Activated naive CD8-positive, alpha-beta T cell treated with anti-CD3 and anti-CD28 coated beads for 36 hours (primary cell): ENCODE measurements around the gene TIMM44. TPM values are rescaled to one million over a fixed set of nuclear protein-coding genes. Genes with fewer than 3 reads are reported as not detected.
"Not testable (repeated sequence)": the region's sequence is repeated elsewhere in the genome, so short reads cannot be mapped to it uniquely, and the experiment has no call there.

ENCODE experiments used
- DNase-seq: peaks from one replicate; pipeline ENCODE4 v3.0.0; 2021
- H3K27ac Mint-ChIP-seq: one replicate; pipeline ENCODE4 v1.8.0; 2022; ENCODE audit warnings: mild to moderate bottlenecking, moderate library complexity, mixed read lengths
- H3K27me3 Mint-ChIP-seq: one replicate; pipeline ENCODE4 v1.8.0; 2022; ENCODE audit warnings: mild to moderate bottlenecking, mixed read lengths
- H3K36me3 Mint-ChIP-seq: one replicate; pipeline ENCODE4 v1.8.0; 2021; ENCODE audit warnings: mild to moderate bottlenecking, mixed read lengths
- H3K4me1 Mint-ChIP-seq: one replicate; pipeline ENCODE4 v1.8.0; 2021; ENCODE audit warnings: mixed read lengths
- H3K4me3 Mint-ChIP-seq: one replicate; pipeline ENCODE4 v1.8.0; 2022; ENCODE audit warnings: mild to moderate bottlenecking, moderate library complexity, mixed read lengths
- H3K9me3 Mint-ChIP-seq: one replicate; pipeline ENCODE4 v1.8.0; 2022; ENCODE audit warnings: mixed read lengths
- total RNA-seq, 2 experiments: library from RNA; stranded (reverse); gene quantifications; one replicate each; pipeline ENCODE4 v1.2.3, GENCODE V29; 2021

The TIMM44 gene
- total RNA-seq, 2 experiments from 2014 or later, result 125 to 136 TPM

DNA sequence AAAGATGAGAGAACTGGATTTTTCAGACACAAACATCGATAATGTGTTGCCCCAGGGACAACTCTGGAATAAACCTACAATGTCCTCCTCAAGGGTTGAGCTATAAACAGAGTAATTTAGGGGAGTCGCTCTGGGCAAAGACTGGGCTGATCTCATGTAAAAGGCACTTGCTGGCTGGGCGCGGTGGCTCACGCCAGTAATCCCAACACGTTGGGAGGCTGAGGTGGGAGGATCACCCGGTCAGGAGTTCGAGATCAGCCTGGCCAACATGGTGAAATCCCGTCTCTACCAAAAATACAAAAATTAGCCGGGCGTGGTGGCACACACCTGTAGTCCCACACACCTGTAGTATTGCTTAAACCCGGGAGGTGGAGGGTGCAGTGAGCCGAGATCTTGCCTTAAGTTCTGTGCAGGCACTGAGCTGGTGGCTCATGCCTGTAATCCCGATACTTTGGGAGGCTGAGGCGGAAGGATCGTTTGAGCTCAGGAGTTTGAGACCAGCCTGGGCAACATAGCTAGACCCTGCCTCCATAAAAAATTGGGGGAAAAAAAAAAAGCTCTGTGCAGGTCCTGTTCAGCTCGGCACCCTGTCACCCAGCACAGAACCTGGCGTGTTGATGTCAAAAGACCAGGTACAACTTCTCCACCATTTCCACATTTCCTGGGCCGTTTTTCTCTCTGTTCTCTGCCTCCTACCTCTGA is 1.4 kb downstream of the TIMM44 start:
- Mint-ChIP-seq H3K36me3 (peaks cover 21% of the 10 kb centered on the region), H3K9me3 (no peaks in the 10 kb centered on the region), H3K4me1 (peaks cover 37% of the 10 kb centered on the region), H3K27ac (peak overlapping the region; percentile 42), H3K27me3 (no peaks in the 10 kb centered on the region), H3K4me3 (peak overlapping the region; percentile 96)
- no peak for DNase-seq

DNA sequence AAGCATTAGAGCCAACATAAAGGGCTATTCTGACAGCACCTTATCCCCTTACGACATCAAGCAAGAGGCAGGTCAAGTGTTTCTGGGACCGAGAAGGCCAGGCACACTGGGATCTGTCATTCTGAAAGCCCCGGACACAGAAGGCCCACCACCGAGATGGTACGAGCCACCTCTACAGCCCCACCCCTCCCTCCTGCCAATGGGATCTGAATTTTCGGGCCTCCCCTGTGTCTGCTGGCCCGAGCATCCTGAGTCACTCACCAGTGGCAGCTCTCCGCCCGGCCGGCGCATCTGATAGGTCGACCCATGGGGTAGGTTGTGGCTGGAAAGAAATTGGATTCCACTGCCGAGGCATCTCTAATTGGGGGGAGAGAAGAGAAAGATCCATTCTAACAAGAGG is 2.6 kb downstream of the TIMM44 start:
- H3K4me3 Mint-ChIP-seq, result peak overlapping the region; percentile 34
- no peaks in the 10 kb centered on the region for H3K27me3 Mint-ChIP-seq
- no peak overlapping the region for H3K27ac Mint-ChIP-seq
- H3K9me3 Mint-ChIP-seq, result no peaks in the 10 kb centered on the region
- peaks cover 21% of the 10 kb centered on the region for H3K36me3 Mint-ChIP-seq
- DNase-seq, result no peak
- H3K4me1 Mint-ChIP-seq, result peaks cover 35% of the 10 kb centered on the region

DNA sequence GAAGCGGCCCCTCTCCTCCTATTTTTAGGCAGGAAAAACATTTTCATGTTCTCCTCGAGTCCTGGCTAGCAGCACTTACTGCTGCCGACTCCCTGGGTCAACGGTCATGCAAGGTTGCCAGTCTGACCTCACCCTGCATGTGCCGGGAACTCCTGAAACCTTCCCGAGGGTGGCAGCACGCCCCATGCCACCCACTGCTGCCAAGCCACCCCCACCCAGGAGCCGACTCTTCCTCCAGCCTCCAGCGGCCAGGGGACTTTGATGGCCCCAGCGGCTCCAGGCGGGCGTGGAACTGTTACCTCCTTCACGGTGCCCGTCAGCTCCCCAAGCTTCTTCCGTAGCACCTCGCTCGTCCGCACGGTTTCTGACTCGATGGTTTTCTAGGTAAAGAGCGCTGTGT is 8.7 kb downstream of the TIMM44 start:
- no peak overlapping the region for H3K27ac Mint-ChIP-seq
- H3K36me3 Mint-ChIP-seq, result peaks cover 13% of the 10 kb centered on the region
- no peak for DNase-seq
- peaks cover 4% of the 10 kb centered on the region for H3K4me1 Mint-ChIP-seq
- H3K4me3 Mint-ChIP-seq, result no peak overlapping the region
- H3K27me3 Mint-ChIP-seq, result no peaks in the 10 kb centered on the region
- H3K9me3 Mint-ChIP-seq, result no peaks in the 10 kb centered on the region

DNA sequence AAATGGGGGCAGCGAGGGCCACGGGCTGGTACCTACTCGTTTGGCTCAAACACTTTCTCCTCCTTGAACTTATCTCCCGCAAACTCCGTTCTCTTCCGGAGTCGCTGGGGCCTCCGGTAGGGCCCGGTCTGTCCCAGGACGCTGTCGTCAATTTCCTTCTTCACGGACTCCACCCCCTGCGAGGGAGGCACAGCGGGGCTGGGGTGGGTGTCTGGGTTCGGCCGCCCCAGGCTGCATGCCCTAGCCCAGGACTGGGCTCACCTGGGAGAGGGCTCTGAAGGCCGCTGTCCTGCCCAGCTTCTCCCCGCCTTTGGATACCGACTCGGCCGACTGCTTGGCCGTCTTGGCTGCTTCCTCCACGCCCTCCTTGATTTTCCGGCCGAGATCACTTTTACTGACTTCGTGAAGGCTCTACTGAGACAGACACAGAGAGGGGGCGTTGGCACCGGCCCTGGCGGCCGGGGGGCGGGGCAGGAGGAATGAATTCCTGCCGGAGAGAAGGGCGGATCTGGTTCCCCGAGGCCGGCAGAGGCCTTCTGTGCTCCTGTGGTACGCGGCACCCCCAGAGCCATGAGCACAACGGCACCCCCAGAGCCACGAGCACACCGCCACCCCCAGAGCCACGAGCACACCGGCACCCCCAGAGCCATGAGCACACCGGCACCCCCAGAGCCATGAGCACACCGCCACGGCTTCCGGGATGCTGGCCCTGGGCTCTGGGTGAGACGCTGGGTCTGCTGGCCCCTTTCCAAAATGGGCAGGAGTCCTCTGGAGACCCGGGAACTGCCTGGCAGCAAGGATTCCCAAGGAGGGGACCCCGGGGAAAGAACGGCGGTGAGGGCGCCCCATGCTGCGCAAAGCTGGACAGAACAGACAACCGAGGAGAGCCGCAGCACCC is 9.4 kb downstream of the TIMM44 start:
- Mint-ChIP-seq H3K4me1 (peaks cover 9% of the 10 kb centered on the region), H3K36me3 (peaks cover 13% of the 10 kb centered on the region)

DNA sequence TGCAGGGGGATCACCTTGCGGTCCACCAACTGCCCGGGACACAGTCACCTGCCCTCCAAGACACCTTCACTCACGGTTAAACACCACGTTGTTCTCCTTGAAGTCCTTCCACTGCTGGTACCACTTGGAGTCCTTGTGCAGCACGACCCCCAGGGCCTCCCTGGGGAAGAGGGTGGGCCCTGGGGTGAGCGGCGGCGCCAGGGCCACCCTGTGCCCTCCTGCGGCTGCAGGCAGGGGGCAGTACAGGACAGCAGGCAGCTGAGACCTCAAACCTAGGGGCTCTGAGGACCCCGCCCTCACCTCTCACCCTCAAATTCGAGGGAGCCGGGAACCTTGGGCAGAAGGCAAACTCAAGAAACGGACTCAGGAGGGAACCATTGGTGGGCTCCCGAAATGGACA is 10.1 kb downstream of the TIMM44 start:
- Mint-ChIP-seq H3K27me3 (no peaks in the 10 kb centered on the region), H3K9me3 (no peaks in the 10 kb centered on the region), H3K27ac (no peak overlapping the region), H3K4me3 (no peak overlapping the region), H3K36me3 (peaks cover 13% of the 10 kb centered on the region), H3K4me1 (peaks cover 9% of the 10 kb centered on the region)
- DNase-seq, result no peak

More for the DNA sequence above, 9.4 kb downstream of the TIMM44 start:
- Mint-ChIP-seq H3K27me3 (no peaks in the 10 kb centered on the region), H3K27ac (no peak overlapping the region), H3K4me3 (no peak overlapping the region), H3K9me3 (no peaks in the 10 kb centered on the region)
- no peak for DNase-seq

DNA sequence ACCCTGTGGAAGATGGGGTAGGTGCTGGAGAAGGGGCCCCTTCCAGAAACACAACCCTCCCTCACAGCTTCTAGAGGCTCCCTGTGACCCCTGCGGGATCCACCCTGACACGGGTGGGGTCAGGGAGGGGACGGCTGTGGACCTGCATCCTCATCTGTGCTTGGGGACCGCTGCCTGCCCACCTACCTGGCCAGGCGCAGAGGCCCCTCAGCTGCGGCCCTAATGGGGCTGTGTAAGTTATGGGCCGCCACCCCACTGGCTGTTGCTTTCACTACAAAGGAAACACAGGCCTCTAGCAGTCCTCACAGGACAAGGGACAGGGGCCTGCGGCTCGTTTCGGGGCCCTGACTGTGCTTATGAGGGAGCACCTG is 10.6 kb downstream of the TIMM44 start:
- Mint-ChIP-seq H3K27me3 (no peaks in the 10 kb centered on the region), H3K36me3 (peaks cover 13% of the 10 kb centered on the region), H3K4me1 (peaks cover 9% of the 10 kb centered on the region), H3K9me3 (no peaks in the 10 kb centered on the region), H3K4me3 (no peak overlapping the region), H3K27ac (no peak overlapping the region)
- no peak for DNase-seq

DNA sequence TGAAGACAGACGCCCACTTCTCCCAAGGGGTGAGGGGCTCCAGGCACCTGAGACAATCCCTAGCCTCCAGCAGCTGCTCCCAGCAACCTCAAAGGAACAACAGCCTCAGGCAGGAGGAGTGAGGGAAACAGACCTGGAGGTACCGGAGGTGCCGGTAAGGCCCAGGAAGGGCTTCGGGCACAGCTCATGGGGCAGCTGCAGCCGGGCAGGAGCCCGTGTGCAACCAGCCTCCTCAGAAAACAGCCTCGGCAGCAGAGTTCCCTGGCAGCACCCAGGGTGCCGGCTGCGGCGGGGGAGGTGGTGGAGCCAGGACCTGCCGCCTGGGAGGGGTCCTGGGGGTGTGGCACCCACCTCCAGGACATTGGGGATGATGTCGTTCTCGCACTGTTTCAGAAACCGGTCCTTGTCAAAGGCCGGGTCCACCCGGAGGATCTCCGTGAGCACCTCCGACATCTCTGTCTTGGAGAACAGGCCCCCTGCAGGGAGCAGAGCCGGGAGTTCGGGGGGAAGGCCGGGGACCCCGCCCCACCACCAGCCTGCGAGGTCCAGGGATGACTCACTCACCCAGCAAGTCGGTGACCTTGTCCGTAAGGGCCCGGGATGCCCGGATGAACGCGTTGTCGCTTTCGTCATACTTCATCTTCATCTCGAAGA is 11.1 kb downstream of the TIMM44 start:
- peaks cover 11% of the 10 kb centered on the region for H3K36me3 Mint-ChIP-seq
- no peak for DNase-seq
- no peak overlapping the region for H3K4me3 Mint-ChIP-seq
- H3K4me1 Mint-ChIP-seq, result peaks cover 9% of the 10 kb centered on the region
- H3K27me3 Mint-ChIP-seq, result no peaks in the 10 kb centered on the region
- no peaks in the 10 kb centered on the region for H3K9me3 Mint-ChIP-seq
- H3K27ac Mint-ChIP-seq, result no peak overlapping the region

DNA sequence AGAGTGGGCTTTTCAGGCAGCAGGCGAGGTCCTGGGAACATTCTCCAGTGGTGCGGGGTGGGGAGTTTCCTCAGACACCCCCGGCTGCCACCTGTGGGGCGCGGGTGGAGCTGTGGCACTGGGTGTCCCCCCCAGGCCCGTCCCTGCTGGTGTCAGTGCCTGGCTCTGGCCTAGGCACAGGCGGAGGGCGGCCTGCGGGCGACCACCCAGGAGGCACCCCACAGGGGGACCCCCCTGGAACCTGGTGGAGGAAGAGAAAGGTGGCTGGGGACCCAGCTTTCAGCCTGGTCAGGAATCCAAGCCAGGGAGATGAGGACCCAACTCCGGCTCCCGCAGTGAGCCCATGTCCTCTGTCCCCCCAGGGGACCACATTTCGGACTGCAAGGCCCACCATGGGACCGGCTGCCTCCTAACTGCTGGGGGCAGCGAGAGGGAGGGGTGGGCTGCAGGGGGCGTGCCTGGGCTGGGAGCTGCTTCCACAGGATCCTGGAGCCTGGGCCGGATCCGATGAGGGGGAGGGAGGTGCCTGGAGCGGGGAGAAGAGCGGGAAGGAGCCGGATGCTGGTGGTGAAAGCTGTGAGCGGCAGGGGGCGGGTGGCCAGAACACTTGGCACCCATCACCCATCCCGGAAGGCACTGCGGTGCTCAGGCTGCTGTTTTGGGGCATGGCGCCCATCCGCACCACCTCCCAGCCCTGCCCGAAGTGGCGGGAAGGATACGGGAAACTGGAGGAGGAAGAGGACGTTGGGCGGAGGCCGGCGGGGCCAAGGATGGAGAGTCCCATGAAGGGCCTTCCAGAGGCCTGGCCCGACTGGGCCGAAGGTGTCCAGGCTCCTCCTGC is 12.0 kb downstream of the TIMM44 start:
- peaks cover 12% of the 10 kb centered on the region for H3K36me3 Mint-ChIP-seq
- no peak overlapping the region for H3K27ac Mint-ChIP-seq
- H3K4me1 Mint-ChIP-seq, result peaks cover 10% of the 10 kb centered on the region
- no peaks in the 10 kb centered on the region for H3K9me3 Mint-ChIP-seq
- no peak for DNase-seq
- H3K27me3 Mint-ChIP-seq, result no peaks in the 10 kb centered on the region
- H3K4me3 Mint-ChIP-seq, result no peak overlapping the region

DNA sequence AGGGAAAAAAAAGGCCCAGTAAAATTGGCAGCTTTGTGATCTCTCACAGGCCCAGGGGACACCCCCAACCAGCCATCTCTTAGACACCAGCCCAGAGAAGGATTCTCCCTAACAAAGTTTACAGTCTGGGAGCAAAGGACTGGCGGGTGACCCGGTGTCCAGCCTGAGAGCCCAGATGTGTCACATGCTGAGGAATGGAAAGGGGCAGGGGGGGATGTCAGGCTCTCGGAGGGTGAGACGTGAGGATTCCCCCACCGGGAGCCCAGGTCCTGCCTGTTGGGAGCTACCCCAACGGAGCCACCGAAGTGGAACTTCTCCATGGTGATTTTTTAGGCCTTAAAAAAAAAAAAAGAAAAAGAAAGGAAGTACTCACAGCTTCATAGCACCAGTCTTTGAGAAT is 12.7 kb downstream of the TIMM44 start:
- Mint-ChIP-seq H3K9me3 (no peaks in the 10 kb centered on the region), H3K4me3 (no peak overlapping the region), H3K36me3 (peaks cover 15% of the 10 kb centered on the region), H3K27ac (no peak overlapping the region), H3K27me3 (no peaks in the 10 kb centered on the region), H3K4me1 (peaks cover 13% of the 10 kb centered on the region)
- no peak for DNase-seq

DNA sequence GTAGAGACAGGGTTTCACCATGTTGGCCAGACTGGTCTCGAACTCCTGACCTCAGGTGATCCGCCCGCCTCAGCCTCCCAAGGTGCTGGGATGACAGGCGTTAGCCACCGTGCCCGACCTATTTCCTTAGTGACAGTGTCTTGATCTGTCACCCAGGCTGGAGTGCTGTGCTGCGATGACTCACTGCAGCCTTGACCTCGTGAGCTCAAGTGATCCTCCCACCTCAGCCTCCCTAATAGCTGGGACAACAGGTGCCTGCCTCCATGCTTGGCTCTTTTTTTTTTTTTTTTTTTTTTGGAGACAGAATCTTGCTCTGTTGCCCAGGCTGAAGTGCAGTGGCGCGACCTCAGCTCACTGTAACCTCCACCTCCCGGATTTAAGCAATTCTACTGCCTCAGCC is 13.4 kb downstream of the TIMM44 start:
- peaks cover 15% of the 10 kb centered on the region for H3K36me3 Mint-ChIP-seq
- peaks cover 14% of the 10 kb centered on the region for H3K4me1 Mint-ChIP-seq
- not testable (repeated sequence) for H3K27ac Mint-ChIP-seq, DNase-seq, H3K9me3 Mint-ChIP-seq, H3K4me3 Mint-ChIP-seq, H3K27me3 Mint-ChIP-seq

DNA sequence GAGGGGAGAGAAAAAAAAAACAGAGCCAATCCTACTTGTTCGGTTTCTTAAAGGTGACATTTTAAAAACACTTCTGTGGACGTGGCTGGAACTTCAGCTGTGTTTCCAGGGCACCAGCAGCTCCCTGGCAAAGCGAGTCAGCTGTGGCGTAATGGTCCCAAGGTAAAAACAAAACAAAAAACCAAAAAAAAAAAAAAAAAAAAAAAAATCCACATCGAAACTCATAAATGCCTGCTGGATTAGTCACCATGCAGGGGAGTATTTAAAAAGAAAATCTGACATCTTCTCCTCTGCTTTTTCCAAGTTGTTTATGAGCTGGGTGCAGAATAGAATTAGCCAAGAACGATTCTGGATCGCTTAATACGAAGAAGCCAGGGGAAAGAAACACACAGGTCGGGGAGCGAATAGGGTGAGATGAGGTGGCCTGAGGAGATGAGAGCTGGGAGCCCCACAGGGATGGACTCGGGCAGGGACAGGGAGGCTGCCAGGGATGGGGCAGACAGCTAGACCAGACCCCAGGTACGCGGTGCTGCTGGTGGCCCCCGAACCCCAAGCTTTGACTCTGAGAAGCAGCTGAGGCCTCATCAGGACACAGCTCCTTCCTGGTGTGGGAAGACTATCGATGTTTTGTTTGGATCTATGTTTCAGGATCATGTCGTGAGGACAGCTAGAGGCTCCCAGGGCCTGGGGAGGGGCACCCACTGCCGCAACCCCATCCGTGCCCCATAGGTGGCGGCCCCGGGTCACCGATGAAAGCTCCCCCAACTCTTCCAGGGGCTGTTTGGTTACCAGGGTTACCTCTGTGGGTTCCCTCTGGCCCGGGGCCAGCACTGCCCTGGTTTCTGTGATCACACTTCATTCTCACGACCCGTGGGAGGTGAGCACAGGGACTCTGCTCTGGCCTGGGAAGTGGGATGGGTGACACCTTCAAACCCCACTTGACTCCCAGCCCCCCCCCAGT is 14.4 kb downstream of the TIMM44 start:
- H3K27me3 Mint-ChIP-seq, result no peaks in the 10 kb centered on the region
- peaks cover 13% of the 10 kb centered on the region for H3K36me3 Mint-ChIP-seq
- no peaks in the 10 kb centered on the region for H3K9me3 Mint-ChIP-seq
- peaks cover 14% of the 10 kb centered on the region for H3K4me1 Mint-ChIP-seq
- peak overlapping the region; percentile 56 for H3K27ac Mint-ChIP-seq
- no peak overlapping the region for H3K4me3 Mint-ChIP-seq
- DNase-seq, result peak; percentile 81

DNA sequence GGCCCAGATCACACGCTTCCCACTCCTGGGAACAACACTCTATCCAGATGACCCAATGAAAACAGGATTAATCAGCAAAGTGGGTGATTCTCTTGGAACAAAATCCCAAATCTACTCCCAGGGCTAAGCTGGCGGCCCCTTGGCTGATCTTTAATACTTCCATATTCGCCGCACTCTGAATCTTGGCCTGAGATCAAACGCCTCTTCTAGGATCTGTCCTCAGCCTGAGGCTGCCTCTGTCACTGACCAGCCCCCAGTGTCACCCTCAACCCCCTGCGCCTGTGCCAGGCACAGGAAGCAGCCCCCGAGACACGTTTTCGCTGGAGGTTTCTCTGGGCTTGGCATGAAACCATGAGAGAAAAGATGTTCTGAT is 15.1 kb downstream of the TIMM44 start:
- peaks cover 14% of the 10 kb centered on the region for H3K4me1 Mint-ChIP-seq
- no peak for DNase-seq
- H3K27me3 Mint-ChIP-seq, result no peaks in the 10 kb centered on the region
- H3K9me3 Mint-ChIP-seq, result no peaks in the 10 kb centered on the region
- H3K27ac Mint-ChIP-seq, result peak overlapping the region; percentile 50
- peaks cover 13% of the 10 kb centered on the region for H3K36me3 Mint-ChIP-seq
- H3K4me3 Mint-ChIP-seq, result no peak overlapping the region

DNA sequence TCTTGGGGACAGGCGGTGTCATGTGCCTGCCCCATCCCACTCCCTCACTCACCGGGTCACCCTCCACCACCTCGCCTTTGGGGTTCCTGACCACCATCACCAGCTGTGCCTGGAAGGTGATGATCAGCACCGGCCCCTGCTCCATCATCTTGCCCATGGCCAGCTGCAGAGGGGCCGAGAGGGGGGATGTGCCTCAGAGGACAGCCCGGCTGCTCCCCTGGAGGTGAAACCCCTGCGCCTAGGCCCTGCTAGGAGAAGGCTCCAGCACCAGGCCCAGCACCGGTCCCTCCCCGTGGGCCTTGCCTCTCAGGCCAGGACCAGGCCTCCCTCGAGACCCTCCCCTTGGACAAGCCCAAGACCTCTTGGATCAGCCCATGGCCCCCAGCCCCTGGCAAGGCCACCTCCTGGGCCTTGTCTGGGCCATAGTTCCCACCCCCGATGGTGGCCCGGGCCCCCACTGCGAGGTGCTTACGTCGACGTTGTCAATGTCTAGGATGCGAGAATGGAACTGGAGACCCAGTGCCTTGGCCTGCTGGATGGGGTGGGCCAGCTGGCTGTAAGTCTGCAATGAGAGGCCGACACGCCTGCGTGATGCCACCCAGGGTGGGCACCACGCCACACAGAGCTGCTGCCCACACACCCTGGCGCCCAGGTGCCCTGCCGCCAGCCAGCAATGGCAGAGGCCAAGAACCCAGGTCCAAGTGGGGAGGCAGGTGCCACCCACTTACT is 15.7 kb downstream of the TIMM44 start:
- Mint-ChIP-seq H3K27ac (no peak overlapping the region), H3K36me3 (peaks cover 13% of the 10 kb centered on the region), H3K9me3 (no peaks in the 10 kb centered on the region), H3K4me1 (peaks cover 14% of the 10 kb centered on the region), H3K4me3 (no peak overlapping the region), H3K27me3 (no peaks in the 10 kb centered on the region)
- no peak for DNase-seq
